GM12878 (cell line): ENCODE data around the gene MTMR3. TPM values are rescaled to one million over a fixed set of nuclear protein-coding genes. Genes with fewer than 3 reads are reported as not detected.
A peak's percentile ranks its signal among the peaks of the same experiment; 100 is the strongest.

Experiments
- ATAC-seq: fragments of 200-7000 bp; cut with Tn5 transposase; 3 replicates; pipeline ENCODE4 v1.9.1; 2020; ENCODE audit warnings: mild to moderate bottlenecking, moderate library complexity
- BruUV-seq: library from RNA; stranded (reverse); fragments of 400-500 nt; replicated peaks from 2 replicates; lab custom pipeline; 2021; lab: Mats Ljungman, UMichigan
- CTCF ChIA-PET: fragments of 300-600 bp; sonication (Branson Sonifier 250); formaldehyde crosslinking; extraction: SDS; loops from one replicate; lab custom pipeline; 2021; ENCODE audit warnings: inconsistent platforms; lab: Yijun Ruan, JAX
- POLR2A ChIA-PET: fragments of 350-600 bp; formaldehyde crosslinking; extraction: SDS; loops from one replicate; lab custom pipeline; 2021; ENCODE audit warnings: inconsistent platforms; lab: Charles Lee
- RAD21 ChIA-PET: fragments of 300-600 bp; sonication (Branson Sonifier 250); formaldehyde crosslinking; loops from one replicate; lab custom pipeline; 2023; ENCODE audit warnings: antibody characterized with exemption; ENCODE audit not compliant: unreplicated experiment; lab: Charles Lee
- SMC1A ChIA-PET: fragments of 300-600 bp; sonication (Branson Sonifier 250); formaldehyde crosslinking; loops from one replicate; lab custom pipeline; 2023; ENCODE audit not compliant: unreplicated experiment, uncharacterized antibody; lab: Charles Lee
- DNase-seq: peaks from one replicate; pipeline ENCODE4 v3.0.0-alpha.2; 2011; ENCODE audit warnings: low read depth, low spot score
- FAIRE-seq: peaks from 3 replicates; lab custom pipeline; 2011; peaks lifted over from hg19 to GRCh38; lab: Jason Lieb, UNC
- H2AFZ ChIP-seq: 2 replicates; pipeline ENCODE4 v1.6.0; 2011; ENCODE audit warnings: low read depth, low read length, control low read depth; ENCODE audit not compliant: control insufficient read depth
- H3K27ac ChIP-seq: 2 replicates; pipeline ENCODE4 v1.5.1; 2011; ENCODE audit warnings: control low read depth; ENCODE audit not compliant: control insufficient read depth, insufficient read depth
- H3K27me3 ChIP-seq, 2 experiments: replicated peaks in 1 of 2; 2 replicates each; pipeline versions ENCODE4 v1.6.0 to v1.6.1; 2011; ENCODE audit warnings: low read length in 1 of 2; ENCODE audit not compliant: control insufficient read depth in 2 of 2, insufficient read depth in 2 of 2
- H3K36me3 ChIP-seq, 2 experiments: 2 replicates each; pipeline ENCODE4 v1.5.1; 2011; ENCODE audit warnings: low read length in 1 of 2; ENCODE audit not compliant: control insufficient read depth in 2 of 2, insufficient read depth in 2 of 2
- H3K4me1 ChIP-seq: 2 replicates; pipeline ENCODE4 v1.6.1; 2011; ENCODE audit warnings: mild to moderate bottlenecking, low read length, moderate library complexity, mixed read lengths; ENCODE audit not compliant: control insufficient read depth, insufficient read depth
- H3K4me2 ChIP-seq: 2 replicates; pipeline ENCODE4 v1.6.0; 2011; ENCODE audit warnings: control low read depth; ENCODE audit not compliant: control insufficient read depth, insufficient read depth
- H3K4me3 ChIP-seq: fragments of 200-600 bp; sonication (generic); 2 replicates; pipeline ENCODE4 v1.5.1; 2016
- H3K79me2 ChIP-seq: 2 replicates; pipeline ENCODE4 v1.6.0; 2011; ENCODE audit warnings: low read length; ENCODE audit not compliant: control insufficient read depth, insufficient read depth
- H3K9ac ChIP-seq: 2 replicates; pipeline ENCODE4 v1.8.0; 2011; ENCODE audit warnings: low read length, control low read depth, mixed read lengths; ENCODE audit not compliant: control insufficient read depth, insufficient read depth
- H3K9me3 ChIP-seq: replicated peaks from 3 replicates; pipeline ENCODE4 v1.5.1; 2011; ENCODE audit warnings: mild to moderate bottlenecking, low read length; ENCODE audit not compliant: control insufficient read depth, insufficient read depth
- H4K20me1 ChIP-seq: 2 replicates; pipeline ENCODE4 v1.6.0; 2011; ENCODE audit not compliant: control insufficient read depth, insufficient read depth
- ATF7 ChIP-seq: fragments of 450-650 bp; IDR thresholded peaks from 2 replicates; pipeline ENCODE4 v1.6.1; 2016; ENCODE audit warnings: low read depth, mild to moderate bottlenecking
- MTA2 ChIP-seq: fragments of 450-650 bp; IDR thresholded peaks from 2 replicates; pipeline ENCODE4 v1.6.1; 2016; ENCODE audit warnings: low read depth, mild to moderate bottlenecking, moderate library complexity
- NFIC ChIP-seq: IDR thresholded peaks from 2 replicates; pipeline ENCODE4 v1.6.1; 2012; ENCODE audit warnings: low read depth, mild to moderate bottlenecking, inconsistent platforms, low read length, moderate library complexity
- RCOR1 ChIP-seq: conservative IDR thresholded peaks from 2 replicates; pipeline ENCODE4 v1.6.1; 2012; ENCODE audit warnings: low read depth, low read length, improper control_type of control experiment
- SMARCA5 ChIP-seq: fragments of 450-650 bp; IDR thresholded peaks from 2 replicates; pipeline ENCODE4 v1.6.1; 2017; ENCODE audit warnings: mild to moderate bottlenecking
- TCF7 ChIP-seq: IDR thresholded peaks from 2 replicates; pipeline ENCODE4 v1.6.1; 2014; ENCODE audit warnings: antibody characterized with exemption, borderline replicate concordance
- ZNF217 ChIP-seq: fragments of 450-650 bp; IDR thresholded peaks from 2 replicates; pipeline ENCODE4 v1.6.1; 2017; ENCODE audit warnings: antibody characterized with exemption, mild to moderate bottlenecking
- ZNF24 ChIP-seq: fragments of 450-650 bp; IDR thresholded peaks from 2 replicates; pipeline ENCODE4 v1.6.1; 2017; ENCODE audit warnings: antibody characterized with exemption, mild to moderate bottlenecking
- WGBS: methylation state at CpG from one replicate; pipeline ENCODE4 v1.1.6; 2016; ENCODE audit warnings: low lambda C conversion rate; ENCODE audit not compliant: insufficient replicate concordance, insufficient coverage; ENCODE audit errors: missing lambda C conversion rate; 5-methylcytosine and 5-hydroxymethylcytosine counted together
- in situ Hi-C: fragments of 300-500 bp; cut with MboI; formaldehyde crosslinking; loops from 9 replicates; pipeline ENCODE4 v1.14.3; 2018; ENCODE audit warnings: mixed read lengths
- intact Hi-C: fragments of 100-400 bp; cut with micrococcal nuclease; formaldehyde crosslinking; loops from one replicate; pipeline ENCODE4 v1.14.2; 2022; ENCODE audit not compliant: unreplicated experiment
- polyA plus RNA-seq, 11 experiments: library from polyadenylated mRNA; depleted of rRNA in 4 of 11; unstranded in 6 of 11; stranded (reverse) in 5 of 11; fragments of >200 nt; fragmentation: Nextera tagmentation in 4 of 11; fragmentation: Illumina TruSeq in 1 of 11; extraction: Ambion mirVana in 4 of 11; extraction: Trizol in 1 of 11; gene quantifications; 1 replicate in 1 of 11; 2 replicates in 10 of 11; pipeline versions ENCODE4 v1.2.1 to v1.2.3, GENCODE V29; 2011 to 2016; ENCODE audit warnings: inconsistent platforms in 2 of 11, missing spikeins in 2 of 11, low read depth in 1 of 11
- total RNA-seq, 4 experiments: library from RNA; depleted of rRNA in 3 of 4; stranded (reverse); fragments of >200 nt in 3 of 4; fragmentation: Illumina TruSeq in 1 of 4; extraction: Trizol in 1 of 4; gene quantifications; 2 replicates each; pipeline versions ENCODE4 v1.2.1 to v1.2.3, GENCODE V29; 2013 to 2021
- TF ChIP-seq, protein P1 (sequence below): fragments of 450-650 bp; IDR thresholded peaks from 2 replicates; pipeline ENCODE4 v1.6.1; 2017; ENCODE audit warnings: borderline replicate concordance
- TF ChIP-seq, protein P2 (sequence below): IDR thresholded peaks from 2 replicates; pipeline ENCODE4 v1.6.1; 2011; ENCODE audit warnings: borderline replicate concordance, low read depth, mild to moderate bottlenecking, moderate library complexity, mixed read lengths, low read length; ENCODE audit not compliant: insufficient read depth; ENCODE audit errors: extremely low read length

The MTMR3 gene
- total and polyA plus RNA-seq, 10 of the 15 experiments (the other 5 are each of a cell fraction or from before 2014, with no cell fraction given), result 1.4 to 23.7 (median 10.6) TPM

DNA sequence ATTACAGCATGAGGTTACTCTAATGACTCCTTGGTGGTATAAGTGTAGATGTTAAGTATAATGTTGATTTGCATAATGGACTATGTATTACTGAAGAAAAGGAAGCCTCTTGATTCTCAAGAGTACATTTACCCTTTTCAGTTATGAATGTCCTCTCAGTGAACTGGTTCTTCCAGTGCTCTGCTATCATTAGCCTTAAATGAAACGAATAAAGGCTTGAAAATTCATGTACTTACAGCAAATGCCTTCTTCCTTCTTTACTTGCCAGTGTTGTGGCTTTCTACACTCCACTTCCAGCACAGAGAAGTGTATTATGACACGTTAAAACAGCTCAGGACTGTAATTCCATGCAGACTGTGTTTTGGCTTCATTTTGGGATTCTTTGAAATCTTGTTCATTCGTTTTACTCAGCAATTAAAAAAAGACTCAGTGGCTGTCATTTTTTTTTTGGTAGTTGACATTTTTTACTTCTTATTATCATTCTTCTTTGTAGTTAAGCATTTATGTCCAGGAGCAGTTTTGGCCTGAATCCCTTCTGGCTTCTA is 96.9 kb downstream of the MTMR3 start:
- no peak overlapping the region for H3K27ac ChIP-seq
- H3K4me3 ChIP-seq, result no peak overlapping the region
- H2AFZ ChIP-seq, result no peak overlapping the region
- H3K4me2 ChIP-seq, result no peak overlapping the region
- no peaks in the 10 kb centered on the region for H3K79me2 ChIP-seq
- no TSS peak for BruUV-seq
- H3K4me1 ChIP-seq, result no peaks in the 10 kb centered on the region
- no peaks in the 10 kb centered on the region for H4K20me1 ChIP-seq
- TF ChIP-seq RCOR1 (no peak), ATF7 (0 out of 2 replicates have a peak, but pooled peaks have one; percentile 45), NFIC (no peak), ZNF24 (no peak), MTA2 (peak; percentile 71), ZNF217 (peak; percentile 44; the same call in 1 of the 2 replicates), SMARCA5 (no peak), TCF7 (no peak)
- TF ChIP-seq, protein P1, sequence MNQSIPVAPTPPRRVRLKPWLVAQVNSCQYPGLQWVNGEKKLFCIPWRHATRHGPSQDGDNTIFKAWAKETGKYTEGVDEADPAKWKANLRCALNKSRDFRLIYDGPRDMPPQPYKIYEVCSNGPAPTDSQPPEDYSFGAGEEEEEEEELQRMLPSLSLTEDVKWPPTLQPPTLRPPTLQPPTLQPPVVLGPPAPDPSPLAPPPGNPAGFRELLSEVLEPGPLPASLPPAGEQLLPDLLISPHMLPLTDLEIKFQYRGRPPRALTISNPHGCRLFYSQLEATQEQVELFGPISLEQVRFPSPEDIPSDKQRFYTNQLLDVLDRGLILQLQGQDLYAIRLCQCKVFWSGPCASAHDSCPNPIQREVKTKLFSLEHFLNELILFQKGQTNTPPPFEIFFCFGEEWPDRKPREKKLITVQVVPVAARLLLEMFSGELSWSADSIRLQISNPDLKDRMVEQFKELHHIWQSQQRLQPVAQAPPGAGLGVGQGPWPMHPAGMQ, result no peak
- TF ChIP-seq, protein P2, sequence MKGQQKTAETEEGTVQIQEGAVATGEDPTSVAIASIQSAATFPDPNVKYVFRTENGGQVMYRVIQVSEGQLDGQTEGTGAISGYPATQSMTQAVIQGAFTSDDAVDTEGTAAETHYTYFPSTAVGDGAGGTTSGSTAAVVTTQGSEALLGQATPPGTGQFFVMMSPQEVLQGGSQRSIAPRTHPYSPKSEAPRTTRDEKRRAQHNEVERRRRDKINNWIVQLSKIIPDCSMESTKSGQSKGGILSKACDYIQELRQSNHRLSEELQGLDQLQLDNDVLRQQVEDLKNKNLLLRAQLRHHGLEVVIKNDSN, result no peak
- no peaks in the 10 kb centered on the region for H3K27me3 ChIP-seq
- ChIA-PET SMC1A (interaction anchor here (0.6 to 1.2 kb wide), 3 partner anchors 11 to 41 kb away, joined by 3 to 5 read pairs (median 4); no protein-coding TSS in a partner anchor), CTCF (interaction anchor here (0.6 to 1.7 kb wide), 4 partner anchors 24 to 1191 kb away, joined by 3 to 7 read pairs (median 3); no protein-coding TSS in a partner anchor), POLR2A (interaction anchor here (0.7 to 1.0 kb wide), 2 partner anchors 10 to 158 kb away, joined by 3 read pairs; no protein-coding TSS in a partner anchor), RAD21 (interaction anchor here (1.0 to 1.5 kb wide), 2 partner anchors 25 to 109 kb away, joined by 3 to 5 read pairs; no protein-coding TSS in a partner anchor)
- intact Hi-C loops, result loop anchor here (10.0 kb wide), 1 partner anchor 95 kb away; the partner anchor contains the start of gene MTMR3
- in situ Hi-C loops, result no loop called here
- no peak overlapping the region for H3K9ac ChIP-seq
- no peaks in the 10 kb centered on the region for H3K9me3 ChIP-seq
- no peaks in the 10 kb centered on the region for H3K36me3 ChIP-seq
- FAIRE-seq (no peak), ATAC-seq (peak; percentile 91), DNase-seq (peak; percentile 4)
- WGBS, result 14% methylated on average over 3 of the region's 3 CpGs
